ENCODE measurements around the gene STAG3. TPM values are rescaled to one million over a fixed set of nuclear protein-coding genes. Genes with fewer than 3 reads are reported as not detected.

The STAG3 gene
- total and polyA plus RNA-seq, 2 experiments from 2014 or later = 4.6 to 4.7 TPM

DNA sequence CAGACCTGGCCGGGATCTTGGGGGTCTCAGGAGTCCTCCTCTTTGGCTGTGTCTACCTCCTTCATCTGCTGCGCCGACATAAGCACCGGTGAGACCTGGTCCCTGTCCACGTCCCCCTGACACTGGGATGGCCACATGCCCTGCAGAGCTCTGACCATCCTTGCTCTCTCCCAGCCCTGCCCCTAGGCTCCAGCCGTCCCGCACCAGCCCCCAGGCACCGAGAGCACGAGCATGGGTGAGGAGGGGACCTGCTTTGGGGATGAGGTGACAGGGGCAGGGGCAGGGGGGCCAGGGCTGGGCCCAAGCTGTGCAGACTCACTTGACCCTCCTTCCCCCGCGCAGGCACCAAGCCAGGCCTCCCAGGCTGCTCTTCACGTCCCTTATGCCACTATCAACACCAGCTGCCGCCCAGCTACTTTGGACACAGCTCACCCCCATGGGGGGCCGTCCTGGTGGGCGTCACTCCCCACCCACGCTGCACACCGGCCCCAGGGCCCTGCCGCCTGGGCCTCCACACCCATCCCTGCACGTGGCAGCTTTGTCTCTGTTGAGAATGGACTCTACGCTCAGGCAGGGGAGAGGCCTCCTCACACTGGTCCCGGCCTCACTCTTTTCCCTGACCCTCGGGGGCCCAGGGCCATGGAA, 43.0 kb downstream of the STAG3 start:
- Histone ChIP-seq H3K9me2 (ENCODE audit: insufficient read depth) (no peaks in the 10 kb centered on the region), H2AFZ (no peak overlapping the region), H3K36me3 (ENCODE audit: insufficient read depth) (no peaks in the 10 kb centered on the region), H3F3A (replicated peaks; ENCODE audit: low read depth) (no peaks in the 10 kb centered on the region), H3K79me2 (replicated peaks; ENCODE audit: insufficient read depth) (no peaks in the 10 kb centered on the region), H4K20me1 (replicated peaks; ENCODE audit: insufficient read depth) (0 out of 2 replicates have a peak, but pooled peaks cover 2% of the 10 kb centered on the region), H3K4me2 (no peak overlapping the region), H3K27me3 (ENCODE audit: insufficient read depth) (0 out of 2 replicates have a peak, but pooled peaks cover 7% of the 10 kb centered on the region), H3K4me3 (no peak overlapping the region), H3K4me1 (ENCODE audit: insufficient read depth) (no peaks in the 10 kb centered on the region), H3K27ac (ENCODE audit: low read depth) (no peak overlapping the region)
- Mint-ChIP-seq H3K4me1 (peaks cover 4% of the 10 kb centered on the region; the same call in 2 of the 3 replicates), H3K27me3 (ENCODE audit: insufficient read depth, low read depth, poor library complexity) (peaks cover 4% of the 10 kb centered on the region), H3K36me3 (ENCODE audit: low read depth) (peaks cover 4% of the 10 kb centered on the region; the same call in 2 of the 3 replicates), H3K4me3 (no peak overlapping the region), H3K27ac (no peak overlapping the region), H3K9me3 (no peaks in the 10 kb centered on the region)
- TF ChIP-seq, protein P1, sequence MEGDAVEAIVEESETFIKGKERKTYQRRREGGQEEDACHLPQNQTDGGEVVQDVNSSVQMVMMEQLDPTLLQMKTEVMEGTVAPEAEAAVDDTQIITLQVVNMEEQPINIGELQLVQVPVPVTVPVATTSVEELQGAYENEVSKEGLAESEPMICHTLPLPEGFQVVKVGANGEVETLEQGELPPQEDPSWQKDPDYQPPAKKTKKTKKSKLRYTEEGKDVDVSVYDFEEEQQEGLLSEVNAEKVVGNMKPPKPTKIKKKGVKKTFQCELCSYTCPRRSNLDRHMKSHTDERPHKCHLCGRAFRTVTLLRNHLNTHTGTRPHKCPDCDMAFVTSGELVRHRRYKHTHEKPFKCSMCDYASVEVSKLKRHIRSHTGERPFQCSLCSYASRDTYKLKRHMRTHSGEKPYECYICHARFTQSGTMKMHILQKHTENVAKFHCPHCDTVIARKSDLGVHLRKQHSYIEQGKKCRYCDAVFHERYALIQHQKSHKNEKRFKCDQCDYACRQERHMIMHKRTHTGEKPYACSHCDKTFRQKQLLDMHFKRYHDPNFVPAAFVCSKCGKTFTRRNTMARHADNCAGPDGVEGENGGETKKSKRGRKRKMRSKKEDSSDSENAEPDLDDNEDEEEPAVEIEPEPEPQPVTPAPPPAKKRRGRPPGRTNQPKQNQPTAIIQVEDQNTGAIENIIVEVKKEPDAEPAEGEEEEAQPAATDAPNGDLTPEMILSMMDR (conservative IDR thresholded peaks at IDR 0.05; ENCODE audit: low read depth in 2 of 2) = no peak
- TF ChIP-seq, protein P2, sequence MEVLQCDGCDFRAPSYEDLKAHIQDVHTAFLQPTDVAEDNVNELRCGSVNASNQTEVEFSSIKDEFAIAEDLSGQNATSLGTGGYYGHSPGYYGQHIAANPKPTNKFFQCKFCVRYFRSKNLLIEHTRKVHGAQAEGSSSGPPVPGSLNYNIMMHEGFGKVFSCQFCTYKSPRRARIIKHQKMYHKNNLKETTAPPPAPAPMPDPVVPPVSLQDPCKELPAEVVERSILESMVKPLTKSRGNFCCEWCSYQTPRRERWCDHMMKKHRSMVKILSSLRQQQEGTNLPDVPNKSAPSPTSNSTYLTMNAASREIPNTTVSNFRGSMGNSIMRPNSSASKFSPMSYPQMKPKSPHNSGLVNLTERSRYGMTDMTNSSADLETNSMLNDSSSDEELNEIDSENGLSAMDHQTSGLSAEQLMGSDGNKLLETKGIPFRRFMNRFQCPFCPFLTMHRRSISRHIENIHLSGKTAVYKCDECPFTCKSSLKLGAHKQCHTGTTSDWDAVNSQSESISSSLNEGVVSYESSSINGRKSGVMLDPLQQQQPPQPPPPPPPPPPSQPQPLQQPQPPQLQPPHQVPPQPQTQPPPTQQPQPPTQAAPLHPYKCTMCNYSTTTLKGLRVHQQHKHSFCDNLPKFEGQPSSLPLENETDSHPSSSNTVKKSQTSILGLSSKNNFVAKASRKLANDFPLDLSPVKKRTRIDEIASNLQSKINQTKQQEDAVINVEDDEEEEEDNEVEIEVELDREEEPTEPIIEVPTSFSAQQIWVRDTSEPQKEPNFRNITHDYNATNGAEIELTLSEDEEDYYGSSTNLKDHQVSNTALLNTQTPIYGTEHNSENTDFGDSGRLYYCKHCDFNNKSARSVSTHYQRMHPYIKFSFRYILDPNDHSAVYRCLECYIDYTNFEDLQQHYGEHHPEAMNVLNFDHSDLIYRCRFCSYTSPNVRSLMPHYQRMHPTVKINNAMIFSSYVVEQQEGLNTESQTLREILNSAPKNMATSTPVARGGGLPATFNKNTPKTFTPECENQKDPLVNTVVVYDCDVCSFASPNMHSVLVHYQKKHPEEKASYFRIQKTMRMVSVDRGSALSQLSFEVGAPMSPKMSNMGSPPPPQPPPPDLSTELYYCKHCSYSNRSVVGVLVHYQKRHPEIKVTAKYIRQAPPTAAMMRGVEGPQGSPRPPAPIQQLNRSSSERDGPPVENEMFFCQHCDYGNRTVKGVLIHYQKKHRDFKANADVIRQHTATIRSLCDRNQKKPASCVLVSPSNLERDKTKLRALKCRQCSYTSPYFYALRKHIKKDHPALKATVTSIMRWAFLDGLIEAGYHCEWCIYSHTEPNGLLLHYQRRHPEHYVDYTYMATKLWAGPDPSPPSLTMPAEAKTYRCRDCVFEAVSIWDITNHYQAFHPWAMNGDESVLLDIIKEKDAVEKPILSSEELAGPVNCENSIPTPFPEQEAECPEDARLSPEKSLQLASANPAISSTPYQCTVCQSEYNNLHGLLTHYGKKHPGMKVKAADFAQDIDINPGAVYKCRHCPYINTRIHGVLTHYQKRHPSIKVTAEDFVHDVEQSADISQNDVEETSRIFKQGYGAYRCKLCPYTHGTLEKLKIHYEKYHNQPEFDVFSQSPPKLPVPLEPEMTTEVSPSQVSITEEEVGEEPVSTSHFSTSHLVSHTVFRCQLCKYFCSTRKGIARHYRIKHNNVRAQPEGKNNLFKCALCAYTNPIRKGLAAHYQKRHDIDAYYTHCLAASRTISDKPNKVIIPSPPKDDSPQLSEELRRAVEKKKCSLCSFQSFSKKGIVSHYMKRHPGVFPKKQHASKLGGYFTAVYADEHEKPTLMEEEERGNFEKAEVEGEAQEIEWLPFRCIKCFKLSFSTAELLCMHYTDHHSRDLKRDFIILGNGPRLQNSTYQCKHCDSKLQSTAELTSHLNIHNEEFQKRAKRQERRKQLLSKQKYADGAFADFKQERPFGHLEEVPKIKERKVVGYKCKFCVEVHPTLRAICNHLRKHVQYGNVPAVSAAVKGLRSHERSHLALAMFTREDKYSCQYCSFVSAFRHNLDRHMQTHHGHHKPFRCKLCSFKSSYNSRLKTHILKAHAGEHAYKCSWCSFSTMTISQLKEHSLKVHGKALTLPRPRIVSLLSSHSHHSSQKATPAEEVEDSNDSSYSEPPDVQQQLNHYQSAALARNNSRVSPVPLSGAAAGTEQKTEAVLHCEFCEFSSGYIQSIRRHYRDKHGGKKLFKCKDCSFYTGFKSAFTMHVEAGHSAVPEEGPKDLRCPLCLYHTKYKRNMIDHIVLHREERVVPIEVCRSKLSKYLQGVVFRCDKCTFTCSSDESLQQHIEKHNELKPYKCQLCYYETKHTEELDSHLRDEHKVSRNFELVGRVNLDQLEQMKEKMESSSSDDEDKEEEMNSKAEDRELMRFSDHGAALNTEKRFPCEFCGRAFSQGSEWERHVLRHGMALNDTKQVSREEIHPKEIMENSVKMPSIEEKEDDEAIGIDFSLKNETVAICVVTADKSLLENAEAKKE (CRISPR knock-in tag; IDR thresholded peaks at IDR 0.05) = no peak
- TF ChIP-seq STAT1 (IDR thresholded peaks at IDR 0.05; ENCODE audit: unreplicated experiment) = no peak
- DNase-seq (ENCODE audit: low spot score) (no peak), ATAC-seq (no peak)

Measured in GM23338 (cell line).